Ishikawa (cell line): ENCODE results near the gene SMG1.

Experiments used
- CEBPB ChIP-seq: IDR thresholded peaks from 2 replicates; pipeline ENCODE4 v1.6.1; 2012
- CREB1 ChIP-seq: IDR thresholded peaks from 2 replicates; pipeline ENCODE4 v1.6.1; 2012; ENCODE audit warnings: low read depth
- EP300 ChIP-seq: IDR thresholded peaks from 2 replicates; pipeline ENCODE4 v1.6.1; 2012; ENCODE audit warnings: borderline replicate concordance
- TEAD4 ChIP-seq: IDR thresholded peaks from 2 replicates; pipeline ENCODE4 v1.6.1; 2012
- TF ChIP-seq, protein P1 (sequence below): IDR thresholded peaks from 2 replicates; pipeline ENCODE4 v1.6.1; 2012; ENCODE audit warnings: low read depth, mild to moderate bottlenecking

DNA sequence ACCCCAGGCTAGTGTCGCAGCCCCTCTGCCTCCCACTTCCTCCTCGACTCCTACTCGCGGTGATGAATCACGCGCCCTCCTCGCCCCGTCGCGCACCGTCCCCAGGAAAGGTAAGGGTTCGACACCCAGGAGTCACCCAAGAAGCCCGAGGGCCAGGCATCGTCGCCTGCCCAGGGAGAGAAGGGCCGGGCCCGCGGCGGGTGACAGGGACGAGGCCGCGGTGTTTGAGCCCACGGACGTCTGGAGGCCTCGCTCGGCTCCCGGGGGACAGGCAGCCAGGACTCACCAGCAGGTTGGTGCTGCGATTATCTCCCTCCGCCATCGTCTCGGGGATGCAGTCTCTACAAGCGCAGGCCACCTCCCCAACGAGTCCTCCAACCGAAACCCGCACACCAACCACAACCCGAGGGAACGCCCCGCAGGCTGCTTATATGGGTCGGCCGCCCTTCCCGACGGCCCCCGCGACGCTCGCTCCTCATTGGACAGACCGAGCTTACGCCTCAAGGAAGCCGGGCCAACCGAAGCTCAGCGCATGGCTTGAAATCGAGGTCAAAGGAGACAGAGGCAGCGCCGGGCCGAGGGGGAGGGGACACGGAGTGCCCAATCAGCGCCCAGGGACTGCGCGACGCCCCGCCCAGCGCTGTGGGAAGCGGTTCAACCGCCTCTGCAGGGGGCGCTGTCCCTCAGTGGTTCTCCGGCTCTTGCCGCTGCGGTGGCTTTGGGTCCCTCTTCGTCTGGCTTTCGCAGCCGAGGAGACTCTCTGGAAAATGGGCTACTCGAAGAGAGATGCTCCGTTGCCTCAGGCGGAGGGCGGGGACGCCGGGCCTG, 124.8 kb downstream of the SMG1 start, which contains the start of gene ARL6IP1:
- peak; percentile 37; the same call in 1 of the 2 replicates for TF ChIP-seq EP300
- TF ChIP-seq CEBPB = no peak; the same call in 1 of the 2 replicates
- TF ChIP-seq TEAD4 = no peak
- peak; percentile 35; the same call in 1 of the 2 replicates for TF ChIP-seq CREB1
- TF ChIP-seq, protein P1, sequence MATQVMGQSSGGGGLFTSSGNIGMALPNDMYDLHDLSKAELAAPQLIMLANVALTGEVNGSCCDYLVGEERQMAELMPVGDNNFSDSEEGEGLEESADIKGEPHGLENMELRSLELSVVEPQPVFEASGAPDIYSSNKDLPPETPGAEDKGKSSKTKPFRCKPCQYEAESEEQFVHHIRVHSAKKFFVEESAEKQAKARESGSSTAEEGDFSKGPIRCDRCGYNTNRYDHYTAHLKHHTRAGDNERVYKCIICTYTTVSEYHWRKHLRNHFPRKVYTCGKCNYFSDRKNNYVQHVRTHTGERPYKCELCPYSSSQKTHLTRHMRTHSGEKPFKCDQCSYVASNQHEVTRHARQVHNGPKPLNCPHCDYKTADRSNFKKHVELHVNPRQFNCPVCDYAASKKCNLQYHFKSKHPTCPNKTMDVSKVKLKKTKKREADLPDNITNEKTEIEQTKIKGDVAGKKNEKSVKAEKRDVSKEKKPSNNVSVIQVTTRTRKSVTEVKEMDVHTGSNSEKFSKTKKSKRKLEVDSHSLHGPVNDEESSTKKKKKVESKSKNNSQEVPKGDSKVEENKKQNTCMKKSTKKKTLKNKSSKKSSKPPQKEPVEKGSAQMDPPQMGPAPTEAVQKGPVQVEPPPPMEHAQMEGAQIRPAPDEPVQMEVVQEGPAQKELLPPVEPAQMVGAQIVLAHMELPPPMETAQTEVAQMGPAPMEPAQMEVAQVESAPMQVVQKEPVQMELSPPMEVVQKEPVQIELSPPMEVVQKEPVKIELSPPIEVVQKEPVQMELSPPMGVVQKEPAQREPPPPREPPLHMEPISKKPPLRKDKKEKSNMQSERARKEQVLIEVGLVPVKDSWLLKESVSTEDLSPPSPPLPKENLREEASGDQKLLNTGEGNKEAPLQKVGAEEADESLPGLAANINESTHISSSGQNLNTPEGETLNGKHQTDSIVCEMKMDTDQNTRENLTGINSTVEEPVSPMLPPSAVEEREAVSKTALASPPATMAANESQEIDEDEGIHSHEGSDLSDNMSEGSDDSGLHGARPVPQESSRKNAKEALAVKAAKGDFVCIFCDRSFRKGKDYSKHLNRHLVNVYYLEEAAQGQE = no peak
